GM21423 (cell line): ENCODE results near the gene WIZ.
A peak's percentile ranks its signal among the peaks of the same experiment; 100 is the strongest.
"Not testable (repeated sequence)": the region's sequence is repeated elsewhere in the genome, so short reads cannot be mapped to it uniquely, and the experiment has no call there.

ENCODE experiments used
- ATAC-seq: cut with Tn5 transposase; IDR thresholded peaks from one replicate; pipeline ENCODE4 v1.9.1; 2021; ENCODE audit warnings: mild to moderate bottlenecking, moderate library complexity; ENCODE audit not compliant: unreplicated experiment

The WIZ gene

DNA sequence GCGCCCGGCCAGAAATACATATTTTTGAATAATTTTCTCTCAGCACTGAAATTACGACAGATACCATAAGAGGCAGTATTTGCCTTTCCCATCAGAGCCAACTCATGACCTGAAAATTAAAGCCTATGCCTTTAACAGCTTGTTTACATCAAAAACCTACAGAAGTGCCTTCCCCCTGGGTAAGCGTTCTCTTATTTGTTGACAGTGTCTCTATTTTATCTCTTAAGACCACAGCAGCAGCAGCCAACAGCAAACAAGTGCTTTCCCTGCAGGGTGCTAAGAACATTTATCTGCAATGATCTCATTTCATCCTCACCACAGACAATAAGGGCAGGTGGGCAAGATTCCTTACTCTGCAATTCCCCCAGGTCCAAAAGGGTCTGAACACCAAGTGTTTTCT lies 36.9 kb downstream of the WIZ start:
- ATAC-seq = no peak

DNA sequence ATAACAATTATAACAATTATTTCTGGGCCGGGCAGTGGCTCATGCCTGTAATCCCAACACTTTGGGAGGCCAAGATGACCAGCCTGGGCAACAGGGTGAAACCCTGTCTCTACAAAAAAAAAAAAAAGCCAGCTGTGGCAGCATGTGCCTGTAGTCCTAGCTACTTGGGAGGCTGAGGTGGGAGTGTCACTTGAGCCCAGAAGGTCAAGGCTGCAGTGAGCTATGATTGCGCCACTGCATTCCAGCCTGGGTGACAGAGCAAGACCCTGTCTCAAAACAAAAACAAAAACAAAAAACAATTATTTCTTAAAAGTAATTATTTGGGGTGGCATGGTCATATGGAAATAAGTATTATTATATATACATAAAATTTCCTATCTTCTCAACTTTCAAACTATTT lies 38.4 kb downstream of the WIZ start:
- not testable (repeated sequence) for ATAC-seq

DNA sequence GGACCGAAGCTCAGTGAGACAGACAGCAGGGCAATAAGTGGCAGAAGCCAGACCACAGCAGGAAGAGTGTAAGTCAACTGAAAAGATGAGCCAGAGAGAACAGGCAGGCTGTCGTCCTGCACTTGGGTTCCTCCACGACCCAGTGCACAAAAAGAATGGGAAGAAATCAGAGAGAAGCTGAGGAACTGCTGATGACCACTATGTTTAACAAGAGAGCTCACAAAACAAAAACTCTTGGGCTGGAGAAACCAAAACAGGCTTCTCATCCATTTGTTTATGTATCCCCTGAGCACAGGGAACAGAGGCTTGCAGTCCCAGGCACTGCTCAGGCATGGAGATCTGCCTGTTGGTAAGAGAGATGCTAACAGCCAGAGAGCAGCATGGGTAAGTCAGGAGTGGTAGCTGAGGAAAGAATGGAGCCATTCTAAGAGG lies 45.0 kb downstream of the WIZ start:
- no peak for ATAC-seq

DNA sequence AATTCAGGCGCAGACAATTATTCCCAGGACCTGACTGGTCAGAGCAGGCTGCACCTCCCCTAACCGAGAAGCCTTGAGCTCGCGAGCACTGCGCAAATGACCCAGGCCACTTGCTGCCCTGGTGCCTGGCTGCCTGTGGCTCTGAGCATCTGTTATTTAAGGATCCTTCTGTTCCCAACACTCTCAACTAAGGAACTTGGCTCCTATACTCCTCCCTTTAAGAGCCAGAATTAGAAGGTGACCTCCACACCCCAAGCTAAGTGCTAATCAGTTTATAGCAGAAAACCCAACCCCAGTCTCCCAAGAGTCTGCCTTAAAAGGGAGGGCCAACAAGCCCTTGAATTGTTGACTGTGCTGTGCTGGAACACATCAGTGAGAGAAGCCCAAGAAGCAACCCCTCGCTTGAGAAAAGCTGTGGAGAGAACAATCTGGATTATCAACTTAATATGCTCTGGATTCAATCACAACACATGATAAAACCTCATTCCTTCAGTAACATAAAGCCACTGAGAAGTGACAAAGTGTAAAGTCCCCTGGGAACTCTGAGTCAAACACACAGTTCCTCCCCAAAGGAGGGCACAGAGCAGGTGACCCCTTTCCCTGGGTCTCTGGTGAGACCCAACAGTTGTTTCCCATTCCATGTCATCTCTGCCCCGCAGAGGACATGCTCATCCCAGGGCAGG lies 45.5 kb downstream of the WIZ start:
- ATAC-seq = no peak

DNA sequence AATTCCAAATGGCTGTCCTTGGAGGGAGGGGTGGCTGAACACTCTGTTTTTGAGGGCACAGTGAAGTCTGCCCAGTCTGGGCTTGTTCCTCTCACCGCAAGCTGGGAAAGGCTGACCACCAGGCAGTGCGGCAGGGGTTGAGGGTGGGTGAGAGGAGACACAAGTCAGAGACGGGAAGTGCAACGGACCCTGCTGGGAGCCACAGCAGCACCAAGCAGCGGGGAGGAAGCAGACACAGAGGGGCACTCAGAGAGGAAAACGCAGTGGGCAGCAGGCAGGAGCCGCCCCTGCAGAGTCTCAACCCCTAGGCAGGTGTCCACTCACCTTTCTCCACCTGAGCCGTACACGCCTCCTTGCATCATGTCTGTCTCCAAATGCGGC lies 46.6 kb downstream of the WIZ start:
- ATAC-seq = no peak

DNA sequence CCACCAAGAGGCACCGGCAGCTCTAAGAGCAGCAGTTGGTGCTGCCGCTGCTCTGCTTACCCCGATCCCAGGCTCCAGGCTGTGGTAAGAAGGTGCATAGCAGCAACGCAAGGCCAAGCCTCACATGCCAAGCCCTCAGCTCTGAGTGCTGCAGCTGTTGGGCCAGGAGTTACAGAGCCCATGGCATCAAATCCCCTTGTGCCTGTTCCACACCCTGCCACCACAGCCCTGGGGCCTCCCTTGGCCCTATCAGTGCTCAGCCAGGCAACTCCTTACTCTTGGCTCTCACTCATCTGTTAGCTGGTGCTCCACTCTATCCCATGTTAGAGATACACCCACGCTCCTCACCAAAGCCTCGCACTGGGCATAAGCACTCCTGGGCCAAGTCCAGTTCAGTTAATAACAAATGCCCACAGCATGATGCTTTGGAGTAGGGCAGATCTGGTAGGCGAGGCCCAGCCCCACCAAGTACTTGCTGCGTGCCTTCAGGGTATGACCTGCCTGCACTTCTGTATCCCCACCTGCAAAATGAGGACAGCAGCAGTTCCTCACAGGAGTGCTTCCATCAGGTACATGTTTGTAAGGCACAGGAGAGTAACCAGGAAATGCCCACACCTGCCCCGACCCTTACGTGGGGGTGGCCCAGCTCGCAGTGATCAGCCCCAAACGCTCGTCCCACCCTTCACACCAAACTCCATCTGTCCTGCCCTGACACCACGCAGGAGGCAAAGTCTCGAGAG lies 47.2 kb downstream of the WIZ start:
- no peak for ATAC-seq

- no peak for ATAC-seq
These were observed 48.4 kb downstream of the WIZ start for GRCh38 chr19:15401397-15401710.

- ATAC-seq = no peak
These were observed 49.0 kb downstream of the WIZ start for GRCh38 chr19:15400521-15401396.

DNA sequence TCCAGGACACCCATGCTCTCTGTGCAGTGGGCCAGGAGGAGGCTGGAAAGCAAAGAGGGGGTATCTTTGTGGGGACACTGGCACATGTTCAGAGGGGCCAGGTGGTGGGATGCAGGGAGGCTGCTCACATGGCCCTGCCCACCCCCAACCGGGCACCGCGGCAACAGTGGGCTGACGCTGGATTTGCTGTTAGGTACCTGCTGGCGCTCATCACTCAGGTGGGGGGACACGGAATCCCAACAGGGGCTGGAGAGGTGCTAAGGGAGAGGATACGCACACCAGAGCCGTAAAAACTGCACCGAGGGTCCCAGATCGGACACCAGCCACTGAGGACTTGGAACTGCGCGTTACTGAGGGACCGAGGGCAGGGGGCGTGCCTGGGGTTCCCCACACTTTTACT lies 50.1 kb downstream of the WIZ start:
- ATAC-seq = no peak

DNA sequence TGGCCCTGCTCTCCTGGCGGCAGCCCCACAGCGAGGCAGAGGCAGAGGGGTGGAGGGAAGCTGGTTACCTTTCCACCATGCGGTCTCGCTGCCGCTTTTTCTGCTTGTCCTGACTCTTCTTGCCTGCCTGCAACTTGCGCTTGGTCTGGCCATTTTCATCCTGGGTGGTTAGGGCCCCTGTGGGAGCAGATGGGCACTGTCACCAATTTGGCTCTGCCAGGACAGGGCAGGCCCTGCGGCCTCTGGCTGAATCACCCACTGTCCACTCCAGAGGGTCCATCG lies 50.6 kb downstream of the WIZ start:
- no peak for ATAC-seq

GRCh38 chr19:15398501-15399233 lies 51.1 kb downstream of the WIZ start:
- no peak for ATAC-seq

DNA sequence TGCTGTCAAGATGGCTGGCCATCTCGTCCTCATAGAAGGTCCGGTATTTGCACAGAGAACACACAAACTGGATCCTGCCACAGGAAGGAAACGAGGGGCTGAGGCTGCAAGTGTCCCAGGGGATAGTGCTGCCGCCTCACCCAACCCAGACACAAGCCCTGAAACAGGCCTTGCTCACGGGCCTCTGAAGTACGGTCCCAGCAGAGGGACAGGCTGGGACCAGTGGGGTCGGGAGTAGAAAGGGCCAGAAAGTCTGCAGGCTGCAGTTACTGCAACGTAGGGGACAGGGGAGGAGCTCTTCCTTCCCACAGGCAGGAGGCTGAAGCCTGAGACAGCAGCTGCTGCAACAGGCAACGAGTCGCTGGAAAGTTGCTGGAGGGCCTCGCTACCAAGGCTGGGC lies 52.0 kb downstream of the WIZ start:
- no peak for ATAC-seq

DNA sequence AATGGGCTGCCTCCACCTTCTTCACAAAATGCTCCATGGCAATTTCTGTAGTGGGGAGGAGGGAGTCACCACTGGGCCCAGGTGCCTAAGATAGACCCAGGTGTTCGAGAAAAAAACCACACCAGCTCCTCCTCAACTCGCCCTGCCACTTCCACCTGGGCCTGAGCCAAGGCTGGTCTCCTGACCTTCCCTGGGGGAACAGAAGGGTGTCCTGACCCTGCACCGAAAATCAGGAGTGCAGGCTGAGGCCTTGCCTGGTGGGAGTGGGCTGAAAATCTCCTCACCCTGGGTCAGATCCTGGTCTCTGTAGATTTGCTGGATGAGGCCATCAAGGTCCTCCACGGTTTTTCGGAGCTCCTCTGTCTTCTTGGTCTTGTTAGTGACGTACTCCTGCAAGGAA lies 52.5 kb downstream of the WIZ start:
- no peak for ATAC-seq

GRCh38 chr19:15396436-15396835 lies 53.3 kb downstream of the WIZ start:
- ATAC-seq = no peak

- not testable (repeated sequence) for ATAC-seq
These were observed 54.5 kb downstream of the WIZ start for GRCh38 chr19:15395251-15395650.

DNA sequence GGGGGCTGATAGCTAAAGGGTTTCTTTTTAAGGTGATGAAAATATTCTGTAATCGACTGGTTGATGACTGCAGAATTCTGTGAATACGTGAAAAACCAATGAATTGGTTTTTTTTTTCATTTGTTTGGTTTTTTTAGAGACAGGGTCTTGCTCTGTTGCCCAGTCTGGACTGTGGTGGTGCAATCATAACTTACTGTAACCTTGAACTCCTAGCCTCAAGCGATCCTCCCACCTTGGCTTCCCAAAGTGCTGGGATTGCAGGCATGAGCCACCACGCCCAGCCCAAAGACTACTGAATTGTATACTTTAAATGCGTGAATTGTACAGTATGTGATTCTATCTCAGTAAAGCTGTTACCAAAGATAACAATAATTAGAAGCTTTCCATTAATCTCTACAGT lies 55.3 kb downstream of the WIZ start:
- ATAC-seq = no peak

DNA sequence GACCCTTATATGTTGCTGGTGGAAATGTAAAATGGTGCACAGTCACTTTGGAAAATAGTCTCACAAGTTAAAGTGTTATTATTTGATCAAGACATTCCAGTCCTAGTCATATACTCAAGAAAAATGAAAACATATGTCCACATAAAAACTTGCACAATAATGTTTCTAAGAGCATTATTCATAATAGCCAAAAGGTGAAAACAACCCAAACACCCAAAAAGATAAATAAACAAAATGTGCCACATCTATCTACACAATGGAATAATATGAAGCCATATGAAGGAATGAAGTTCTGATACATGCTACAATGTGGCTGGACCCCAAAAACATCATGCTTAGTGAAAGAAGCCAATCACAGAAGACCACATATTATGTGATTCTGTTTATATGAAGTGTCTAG lies 55.8 kb downstream of the WIZ start:
- no peak for ATAC-seq

DNA sequence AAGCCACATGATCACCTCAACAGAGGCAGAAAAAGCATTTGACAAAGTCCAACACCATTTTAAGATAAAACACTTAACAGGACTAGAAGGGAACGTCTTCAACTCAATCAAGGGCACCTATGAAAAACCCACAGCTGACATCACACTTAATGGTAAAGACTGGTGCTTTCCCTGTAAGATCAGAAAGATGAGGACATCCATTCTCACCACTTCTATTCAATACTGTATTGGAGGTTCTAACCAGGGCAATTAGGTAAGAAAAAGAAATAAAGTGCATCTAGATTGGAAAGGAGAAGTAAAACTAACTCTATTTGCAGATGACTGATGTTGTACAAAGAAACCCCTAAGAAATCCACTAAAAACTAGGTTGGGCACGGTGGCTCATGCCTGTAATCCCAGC lies 58.9 kb downstream of the WIZ start:
- no peak for ATAC-seq

- ATAC-seq = no peak
These were observed 67.9 kb downstream of the WIZ start for GRCh38 chr19:15381864-15382263.

GRCh38 chr19:15381429-15381828 lies 68.3 kb downstream of the WIZ start:
- no peak for ATAC-seq

- ATAC-seq = peak; percentile 15
These were observed 69.6 kb downstream of the WIZ start for GRCh38 chr19:15379999-15380647.
